ENCODE data around the gene RGS6. TPM values are rescaled to one million over a fixed set of nuclear protein-coding genes. Genes with fewer than 3 reads are reported as not detected.

Gene RGS6
- total RNA-seq, 2 experiments from 2014 or later: not detected

DNA sequence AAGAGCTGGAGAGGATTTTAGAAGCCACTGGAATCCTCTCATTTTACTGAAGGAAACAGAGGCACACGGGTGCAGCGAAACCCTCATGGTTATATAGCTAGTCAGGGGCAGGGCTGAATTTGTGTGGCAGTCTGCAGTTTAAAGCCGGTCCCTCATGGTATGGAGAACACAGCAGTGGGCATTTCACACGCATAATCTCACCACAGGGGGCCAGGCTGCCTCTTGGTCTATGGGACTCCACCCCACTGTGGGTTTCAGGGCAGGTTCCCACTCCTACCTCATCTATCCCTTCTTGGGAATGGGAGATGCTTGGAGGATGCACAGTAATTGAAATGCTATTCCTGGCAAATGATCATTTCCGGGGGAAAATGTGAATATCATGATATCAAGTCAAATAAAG is 400.6 kb downstream of the RGS6 start:
- Mint-ChIP-seq H3K36me3 (ENCODE audit: low read depth) (no peaks in the 10 kb centered on the region), H3K27me3 (peaks cover 5% of the 10 kb centered on the region), H3K9me3 (no peaks in the 10 kb centered on the region), H3K4me3 (no peak overlapping the region), H3K27ac (no peak overlapping the region), H3K4me1 (ENCODE audit: low read depth) (no peaks in the 10 kb centered on the region)
- ChIA-PET POLR2A (no interaction called here), CTCF (no interaction called here)
- TF ChIP-seq, protein P1, sequence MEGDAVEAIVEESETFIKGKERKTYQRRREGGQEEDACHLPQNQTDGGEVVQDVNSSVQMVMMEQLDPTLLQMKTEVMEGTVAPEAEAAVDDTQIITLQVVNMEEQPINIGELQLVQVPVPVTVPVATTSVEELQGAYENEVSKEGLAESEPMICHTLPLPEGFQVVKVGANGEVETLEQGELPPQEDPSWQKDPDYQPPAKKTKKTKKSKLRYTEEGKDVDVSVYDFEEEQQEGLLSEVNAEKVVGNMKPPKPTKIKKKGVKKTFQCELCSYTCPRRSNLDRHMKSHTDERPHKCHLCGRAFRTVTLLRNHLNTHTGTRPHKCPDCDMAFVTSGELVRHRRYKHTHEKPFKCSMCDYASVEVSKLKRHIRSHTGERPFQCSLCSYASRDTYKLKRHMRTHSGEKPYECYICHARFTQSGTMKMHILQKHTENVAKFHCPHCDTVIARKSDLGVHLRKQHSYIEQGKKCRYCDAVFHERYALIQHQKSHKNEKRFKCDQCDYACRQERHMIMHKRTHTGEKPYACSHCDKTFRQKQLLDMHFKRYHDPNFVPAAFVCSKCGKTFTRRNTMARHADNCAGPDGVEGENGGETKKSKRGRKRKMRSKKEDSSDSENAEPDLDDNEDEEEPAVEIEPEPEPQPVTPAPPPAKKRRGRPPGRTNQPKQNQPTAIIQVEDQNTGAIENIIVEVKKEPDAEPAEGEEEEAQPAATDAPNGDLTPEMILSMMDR (IDR thresholded peaks at IDR 0.05): no peak
- ATAC-seq (no peak), DNase-seq (no peak)
- intact Hi-C loops (cut with micrococcal nuclease): no loop called here

DNA sequence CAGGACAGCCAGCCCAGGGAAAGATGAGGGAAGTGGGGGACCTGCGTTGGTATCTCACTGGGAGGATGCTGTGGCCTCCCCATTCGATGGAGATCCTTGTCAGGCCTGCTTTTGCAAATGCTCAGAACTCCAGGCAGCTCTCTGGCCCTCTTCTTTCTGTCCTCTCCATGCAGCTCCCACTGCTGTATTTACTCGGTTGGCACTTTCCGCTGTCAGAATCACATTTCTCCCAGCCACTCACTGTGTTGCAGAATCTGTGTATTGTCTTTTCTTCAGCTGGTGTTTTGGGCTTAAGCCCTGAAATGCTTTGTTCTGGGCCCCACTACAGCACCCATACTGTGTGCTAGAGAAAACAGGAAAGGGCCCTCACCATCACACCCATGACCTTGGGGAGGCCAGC is 401.1 kb downstream of the RGS6 start:
- no peak overlapping the region for H3K27ac Mint-ChIP-seq
- POLR2A ChIA-PET: interaction anchor here (0.9 kb wide), 1 partner anchor 11 kb away, joined by 3 read pairs; no protein-coding TSS in a partner anchor

GRCh38 chr14:72336311-72336980 is 404.2 kb downstream of the RGS6 start:
- ATAC-seq (no peak), DNase-seq (no peak)
- TF ChIP-seq, protein P1 (IDR thresholded peaks at IDR 0.05): no peak
- H3K27ac Mint-ChIP-seq: no peak overlapping the region
- intact Hi-C loops (cut with micrococcal nuclease): no loop called here
- H3K9me3 Mint-ChIP-seq: no peaks in the 10 kb centered on the region
- H3K36me3 Mint-ChIP-seq (ENCODE audit: low read depth): no peaks in the 10 kb centered on the region
- POLR2A ChIA-PET: no interaction called here
- no peak overlapping the region for H3K4me3 Mint-ChIP-seq
- peaks cover 5% of the 10 kb centered on the region for H3K27me3 Mint-ChIP-seq
- no peaks in the 10 kb centered on the region for H3K4me1 Mint-ChIP-seq (ENCODE audit: low read depth)
- CTCF ChIA-PET: no interaction called here

More for the DNA sequence above, 401.1 kb downstream of the RGS6 start:
- ATAC-seq: no peak
- no peak for DNase-seq
- H3K4me3 Mint-ChIP-seq: no peak overlapping the region
- H3K4me1 Mint-ChIP-seq (ENCODE audit: low read depth): no peaks in the 10 kb centered on the region
- H3K9me3 Mint-ChIP-seq: no peaks in the 10 kb centered on the region
- CTCF ChIA-PET: no interaction called here
- no peaks in the 10 kb centered on the region for H3K36me3 Mint-ChIP-seq (ENCODE audit: low read depth)
- TF ChIP-seq, protein P1 (IDR thresholded peaks at IDR 0.05): no peak
- peaks cover 5% of the 10 kb centered on the region for H3K27me3 Mint-ChIP-seq
- intact Hi-C loops (cut with micrococcal nuclease): no loop called here

- Mint-ChIP-seq H3K4me3 (no peak overlapping the region), H3K36me3 (ENCODE audit: low read depth) (no peaks in the 10 kb centered on the region), H3K4me1 (ENCODE audit: low read depth) (no peaks in the 10 kb centered on the region), H3K27ac (no peak overlapping the region), H3K9me3 (no peaks in the 10 kb centered on the region), H3K27me3 (peaks cover 4% of the 10 kb centered on the region)
- intact Hi-C loops (cut with micrococcal nuclease): no loop called here
- ChIA-PET POLR2A (no interaction called here), CTCF (no interaction called here)
- TF ChIP-seq, protein P1 (IDR thresholded peaks at IDR 0.05): no peak
- ATAC-seq: no peak
- DNase-seq: peak; percentile 7
Observed at GRCh38 chr14:72341237-72341636, 409.0 kb downstream of the RGS6 start.

DNA sequence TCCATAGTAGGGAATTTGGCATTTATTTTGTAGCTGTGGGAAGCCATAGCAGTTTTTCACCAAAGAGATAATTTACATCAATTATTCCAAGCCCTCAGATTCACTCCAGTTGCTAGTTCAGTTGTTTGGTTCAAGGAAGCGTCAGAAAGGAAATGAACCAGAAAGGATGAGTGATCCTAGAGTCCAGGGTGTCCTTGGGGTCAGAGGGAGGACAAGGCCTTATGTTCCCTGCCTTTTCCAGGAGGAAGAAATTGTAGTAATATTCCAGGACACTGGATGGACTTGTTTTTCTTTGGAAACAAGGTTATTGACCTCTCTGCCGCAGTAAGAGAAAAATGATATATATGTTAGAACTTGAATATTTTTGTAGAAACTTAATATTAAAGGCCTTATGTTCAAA is 409.5 kb downstream of the RGS6 start:
- ChIA-PET CTCF (no interaction called here), POLR2A (no interaction called here)
- H3K27ac Mint-ChIP-seq: no peak overlapping the region

More for the DNA sequence above, 409.5 kb downstream of the RGS6 start:
- Mint-ChIP-seq H3K4me3 (no peak overlapping the region), H3K4me1 (ENCODE audit: low read depth) (no peaks in the 10 kb centered on the region), H3K27me3 (peaks cover 3% of the 10 kb centered on the region), H3K9me3 (no peaks in the 10 kb centered on the region), H3K36me3 (ENCODE audit: low read depth) (no peaks in the 10 kb centered on the region)
- DNase-seq (no peak), ATAC-seq (no peak)
- intact Hi-C loops (cut with micrococcal nuclease): no loop called here
- TF ChIP-seq, protein P1 (IDR thresholded peaks at IDR 0.05): no peak

Data from activated CD8-positive, alpha-beta T cell treated with anti-CD3 and anti-CD28 coated beads for 36 hours (primary cell).